IMR-90 (cell line): ENCODE measurements around the gene LMLN. TPM values are rescaled to one million over a fixed set of nuclear protein-coding genes. Genes with fewer than 3 reads are reported as not detected.

Experiments
- ATAC-seq: fragments of 200-7000 bp; cut with Tn5 transposase; 2 replicates; pipeline ENCODE4 v1.9.1; 2020; ENCODE audit warnings: low read depth, mild to moderate bottlenecking, moderate library complexity
- BruUV-seq: library from RNA; stranded (reverse); fragments of 400-500 nt; replicated peaks from 2 replicates; lab custom pipeline; 2021; lab: Mats Ljungman, UMichigan
- CTCF ChIA-PET: fragments of 300-600 bp; formaldehyde crosslinking; extraction: SDS; loops from one replicate; lab custom pipeline; 2021; ENCODE audit warnings: antibody characterized with exemption; lab: Yijun Ruan, JAX
- POLR2A ChIA-PET: fragments of 300-600 bp; sonication (Branson Sonifier 250); formaldehyde crosslinking; loops from one replicate; lab custom pipeline; 2022; ENCODE audit warnings: antibody characterized with exemption; ENCODE audit not compliant: unreplicated experiment; lab: Charles Lee
- DNase-seq: peaks from one replicate; pipeline ENCODE4 v3.0.0; 2013
- H2AFZ ChIP-seq: replicated peaks from 2 replicates; pipeline ENCODE3; 2013; ENCODE audit warnings: low read length, mild to moderate bottlenecking; ENCODE audit not compliant: poor library complexity
- H2AK5ac ChIP-seq: 2 replicates; pipeline ENCODE4 v1.6.1; 2013; ENCODE audit warnings: low read depth, low read length, inconsistent platforms
- H2AK9ac ChIP-seq: replicated peaks from 2 replicates; pipeline ENCODE3; 2013; ENCODE audit warnings: mild to moderate bottlenecking, low read depth, low read length, moderate library complexity; ENCODE audit not compliant: poor library complexity
- H2BK120ac ChIP-seq: 2 replicates; pipeline ENCODE4 v1.6.1; 2013; ENCODE audit warnings: low read depth, low read length, inconsistent platforms
- H2BK15ac ChIP-seq: 3 replicates; pipeline ENCODE4 v1.6.1; 2013; ENCODE audit warnings: low read depth, low read length, inconsistent platforms
- H2BK20ac ChIP-seq: 2 replicates; pipeline ENCODE4 v1.6.1; 2013; ENCODE audit warnings: low read depth, mild to moderate bottlenecking, inconsistent platforms, low read length, moderate library complexity
- H2BK5ac ChIP-seq: 2 replicates; pipeline ENCODE4 v1.6.1; 2013; ENCODE audit warnings: mild to moderate bottlenecking, low read depth, low read length, inconsistent platforms; ENCODE audit not compliant: poor library complexity, severe bottlenecking
- H3K14ac ChIP-seq: replicated peaks from 2 replicates; pipeline ENCODE4 v1.6.1; 2013; ENCODE audit warnings: low read depth, low read length, inconsistent platforms
- H3K18ac ChIP-seq: 2 replicates; pipeline ENCODE4 v1.6.1; 2013; ENCODE audit warnings: low read depth, low read length, control low read depth
- H3K23ac ChIP-seq: 2 replicates; pipeline ENCODE4 v1.6.1; 2013; ENCODE audit warnings: low read depth, low read length, inconsistent platforms
- H3K27ac ChIP-seq: 2 replicates; pipeline ENCODE4 v1.5.1; 2013; ENCODE audit warnings: mild to moderate bottlenecking, control low read depth, low read length; ENCODE audit not compliant: insufficient read depth
- H3K27me3 ChIP-seq: 2 replicates; pipeline ENCODE4 v1.6.1; 2013; ENCODE audit warnings: low read length; ENCODE audit not compliant: control insufficient read depth, insufficient read depth
- H3K36me3 ChIP-seq: 2 replicates; pipeline ENCODE4 v1.6.1; 2013; ENCODE audit warnings: low read length, mixed read lengths; ENCODE audit not compliant: control insufficient read depth, insufficient read depth
- H3K4ac ChIP-seq: 2 replicates; pipeline ENCODE4 v1.6.1; 2013; ENCODE audit warnings: low read depth, low read length, inconsistent platforms
- H3K4me1 ChIP-seq: 2 replicates; pipeline ENCODE4 v1.6.1; 2013; ENCODE audit warnings: low read length, mixed read lengths; ENCODE audit not compliant: control insufficient read depth, insufficient read depth
- H3K4me2 ChIP-seq: 2 replicates; pipeline ENCODE4 v1.6.1; 2013; ENCODE audit warnings: low read depth, mild to moderate bottlenecking, control low read depth, low read length, moderate library complexity
- H3K4me3 ChIP-seq: 2 replicates; pipeline ENCODE4 v1.5.1; 2013; ENCODE audit warnings: low read depth, mild to moderate bottlenecking, control low read depth, low read length, moderate library complexity; ENCODE audit not compliant: insufficient read depth
- H3K56ac ChIP-seq: 2 replicates; pipeline ENCODE4 v1.6.1; 2013; ENCODE audit warnings: low read length, inconsistent platforms; ENCODE audit not compliant: insufficient read depth; ENCODE audit errors: extremely low read depth
- H3K79me1 ChIP-seq, 2 experiments: 2 replicates each; pipeline ENCODE4 v1.6.1; 2013; ENCODE audit warnings: low read length in 2 of 2, inconsistent platforms in 1 of 2, low read depth in 1 of 2
- H3K9ac ChIP-seq: 2 replicates; pipeline ENCODE4 v1.6.1; 2013; ENCODE audit warnings: low read depth, low read length, control low read depth
- H3K9me1 ChIP-seq: 2 replicates; pipeline ENCODE4 v1.6.1; 2013; ENCODE audit warnings: low read length, inconsistent platforms; ENCODE audit not compliant: insufficient read depth
- H3K9me3 ChIP-seq: 2 replicates; pipeline ENCODE4 v1.6.1; 2013; ENCODE audit warnings: low read length; ENCODE audit not compliant: control insufficient read depth, insufficient read depth
- H4K20me1 ChIP-seq: 2 replicates; pipeline ENCODE4 v1.6.1; 2013; ENCODE audit warnings: low read length, inconsistent platforms; ENCODE audit not compliant: insufficient read depth
- H4K5ac ChIP-seq: 2 replicates; pipeline ENCODE4 v1.6.1; 2013; ENCODE audit warnings: mild to moderate bottlenecking, low read depth, low read length, control low read depth
- H4K8ac ChIP-seq, 2 experiments: 2 replicates each; pipeline ENCODE4 v1.6.1; 2013; ENCODE audit warnings: low read depth in 2 of 2, low read length in 2 of 2, control low read depth in 1 of 2, inconsistent platforms in 1 of 2
- H4K91ac ChIP-seq: 2 replicates; pipeline ENCODE4 v1.6.1; 2013; ENCODE audit warnings: low read depth, low read length, inconsistent platforms; ENCODE audit not compliant: insufficient read depth
- NFE2L2 ChIP-seq: fragments of 150-350 bp; IDR thresholded peaks from 2 replicates; pipeline ENCODE4 v1.6.1; 2016; ENCODE audit warnings: low read depth, mild to moderate bottlenecking, low read length
- SMC3 ChIP-seq: fragments of 150-350 bp; IDR thresholded peaks from 2 replicates; pipeline ENCODE4 v1.6.1; 2016; ENCODE audit warnings: low read depth, mild to moderate bottlenecking, antibody characterized with exemption, low read length, moderate library complexity
- WGBS, 2 experiments: methylation state at CpG; one replicate each; pipeline versions ENCODE4 v1.1.5 to v1.1.7; 2013; ENCODE audit warnings: missing lambda C conversion rate in 2 of 2; ENCODE audit not compliant: insufficient read length in 1 of 2; ENCODE audit errors: extremely low coverage in 2 of 2; 5-methylcytosine and 5-hydroxymethylcytosine counted together
- dilution Hi-C: fragments of 300-500 bp; cut with HindIII; formaldehyde crosslinking; loops from one replicate; pipeline ENCODE4 v1.14.3; 2018; ENCODE audit warnings: low sequenced_read_pairs; ENCODE audit not compliant: unreplicated experiment
- in situ Hi-C: fragments of 300-500 bp; cut with MboI; formaldehyde crosslinking; loops from 3 replicates; pipeline ENCODE4 v1.14.3; 2019; ENCODE audit warnings: low sequenced_read_pairs, inconsistent platforms, mixed read lengths
- intact Hi-C: fragments of 100-400 bp; cut with micrococcal nuclease; formaldehyde crosslinking; loops from 2 replicates; pipeline ENCODE4 v1.10.0; 2022
- polyA plus RNA-seq, 3 experiments: library from polyadenylated mRNA; depleted of rRNA; stranded (reverse); fragments of >200 nt; gene quantifications; 2 replicates each; pipeline ENCODE4 v1.2.3, GENCODE V29; 2012; ENCODE audit warnings: low replicate concordance in 1 of 3
- total RNA-seq: library from RNA; depleted of rRNA; stranded (reverse); fragments of >200 nt; gene quantifications from 2 replicates; pipeline ENCODE4 v1.2.3, GENCODE V29; 2012

LMLN gene
- total and polyA plus RNA-seq, 2 of the 4 experiments (the other 2 are of a cell fraction) = 3.3 to 3.9 TPM

DNA sequence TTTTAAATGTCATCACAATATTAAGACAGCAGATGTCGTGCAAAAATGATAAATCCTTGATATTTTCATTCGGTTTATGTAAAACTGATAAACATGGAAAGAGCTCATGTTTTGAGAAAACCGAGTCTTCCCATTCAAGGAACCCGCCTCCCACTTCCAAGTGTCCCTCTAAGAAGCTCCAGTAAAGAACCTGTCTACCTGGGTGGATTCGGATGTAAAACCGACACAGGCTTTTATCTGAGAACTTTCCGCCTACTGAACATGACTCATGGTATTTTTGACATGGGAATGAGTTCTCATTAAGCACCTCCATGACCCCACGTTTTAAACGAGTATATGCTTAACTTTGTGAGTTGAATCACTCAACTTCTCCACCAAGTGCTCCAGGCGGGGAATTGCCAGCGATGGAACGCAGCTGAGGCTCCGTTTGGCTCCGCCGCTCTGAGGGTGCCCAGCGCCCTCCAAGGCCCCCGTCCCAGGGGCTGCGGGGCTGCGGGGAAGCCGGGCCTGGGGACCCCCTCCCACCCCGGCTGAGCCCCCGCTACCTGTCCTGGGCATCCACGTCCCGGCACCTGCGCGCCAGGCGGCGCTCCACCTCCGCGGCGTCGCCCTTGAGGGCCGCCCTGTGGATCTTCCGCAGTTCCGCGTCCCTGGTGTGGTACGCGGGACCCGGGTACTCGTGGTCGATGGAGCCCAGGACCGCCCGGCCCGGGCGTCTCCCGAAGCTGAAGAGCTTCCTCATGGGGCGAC, 119.9 kb downstream of the LMLN start:
- Histone ChIP-seq H3K23ac (no peak overlapping the region), H3K56ac (no peak overlapping the region), H3K9ac (no peak overlapping the region), H2AFZ (peak overlapping the region; percentile 87), H4K8ac (no peak overlapping the region), H3K4me2 (peak overlapping the region; percentile 85), H2AK9ac (no peak overlapping the region), H4K5ac (no peak overlapping the region), H3K79me1 (no peaks in the 10 kb centered on the region), H4K91ac (no peak overlapping the region), H3K18ac (no peak overlapping the region), H4K20me1 (no peaks in the 10 kb centered on the region), H2BK20ac (no peak overlapping the region), H3K4me1 (0 out of 2 replicates have a peak, but pooled peaks cover 2% of the 10 kb centered on the region), H3K27ac (no peak overlapping the region), H3K36me3 (no peaks in the 10 kb centered on the region), H3K27me3 (peaks cover 38% of the 10 kb centered on the region), H3K4me3 (peak overlapping the region; percentile 40), H2BK120ac (no peak overlapping the region), H3K9me3 (0 out of 2 replicates have a peak, but pooled peaks cover 2% of the 10 kb centered on the region), H2BK5ac (no peak overlapping the region), H3K9me1 (no peaks in the 10 kb centered on the region), H3K14ac (no peak overlapping the region), H2BK15ac (no peak overlapping the region), H2AK5ac (no peak overlapping the region), H3K4ac (no peak overlapping the region)
- BruUV-seq = no TSS peak
- dilution Hi-C loops (no loop called here), intact Hi-C loops (loop anchor here (10.0 kb wide), 2 partner anchors 115 to 175 kb away; partner anchors contain the start of gene LMLN), in situ Hi-C loops (no loop called here)
- DNase-seq (peak; percentile 5), ATAC-seq (peak; percentile 18)
- no peak for TF ChIP-seq SMC3
- TF ChIP-seq NFE2L2 = no peak
- CTCF ChIA-PET = interaction anchor here (0.7 to 2.5 kb wide), 7 partner anchors 8 to 118 kb away, joined by 3 to 13 read pairs (median 3); no protein-coding TSS in a partner anchor
- 1% methylated on average over 24 of the region's 47 CpGs; no CpG with 5 or more reads in 1 of the 2 experiments for WGBS, 2 experiments
- POLR2A ChIA-PET = no interaction called here
